Measurements from ENCODE around the gene BTN2A1. TPM values are rescaled to one million over a fixed set of nuclear protein-coding genes. Genes with fewer than 3 reads are reported as not detected.
A peak's percentile ranks its signal among the peaks of the same experiment; 100 is the strongest.

The BTN2A1 gene
- total RNA-seq, 1 experiment from 2014 or later = 11.2 TPM

DNA sequence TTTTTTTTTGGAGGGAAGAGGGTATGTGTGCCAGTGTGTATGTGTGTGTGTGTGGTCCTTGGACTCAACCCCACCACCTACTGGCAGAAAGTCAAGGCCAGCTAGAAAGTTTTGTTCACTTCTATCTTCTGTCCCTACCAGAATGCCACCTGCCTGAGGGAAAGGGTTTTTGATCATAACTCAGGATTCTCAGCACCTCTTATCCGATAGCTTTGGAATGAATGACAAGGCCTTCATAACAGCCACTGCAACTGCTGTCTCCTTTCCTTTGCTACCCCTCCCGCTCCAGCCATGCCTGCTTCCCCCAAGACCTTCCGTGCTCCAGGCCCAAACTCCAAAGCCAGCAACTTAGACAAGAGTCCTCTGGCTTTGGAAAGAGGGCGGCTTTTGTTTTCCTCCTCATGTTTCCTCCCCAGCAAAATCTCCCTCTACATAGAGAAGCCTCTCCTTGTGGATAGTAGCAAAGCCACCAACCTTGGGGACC is 37.0 kb upstream of the BTN2A1 start:
- TF ChIP-seq FOSL1 (IDR thresholded peaks at IDR 0.05; ENCODE audit: low read depth) = no peak
- TF ChIP-seq, protein P1, sequence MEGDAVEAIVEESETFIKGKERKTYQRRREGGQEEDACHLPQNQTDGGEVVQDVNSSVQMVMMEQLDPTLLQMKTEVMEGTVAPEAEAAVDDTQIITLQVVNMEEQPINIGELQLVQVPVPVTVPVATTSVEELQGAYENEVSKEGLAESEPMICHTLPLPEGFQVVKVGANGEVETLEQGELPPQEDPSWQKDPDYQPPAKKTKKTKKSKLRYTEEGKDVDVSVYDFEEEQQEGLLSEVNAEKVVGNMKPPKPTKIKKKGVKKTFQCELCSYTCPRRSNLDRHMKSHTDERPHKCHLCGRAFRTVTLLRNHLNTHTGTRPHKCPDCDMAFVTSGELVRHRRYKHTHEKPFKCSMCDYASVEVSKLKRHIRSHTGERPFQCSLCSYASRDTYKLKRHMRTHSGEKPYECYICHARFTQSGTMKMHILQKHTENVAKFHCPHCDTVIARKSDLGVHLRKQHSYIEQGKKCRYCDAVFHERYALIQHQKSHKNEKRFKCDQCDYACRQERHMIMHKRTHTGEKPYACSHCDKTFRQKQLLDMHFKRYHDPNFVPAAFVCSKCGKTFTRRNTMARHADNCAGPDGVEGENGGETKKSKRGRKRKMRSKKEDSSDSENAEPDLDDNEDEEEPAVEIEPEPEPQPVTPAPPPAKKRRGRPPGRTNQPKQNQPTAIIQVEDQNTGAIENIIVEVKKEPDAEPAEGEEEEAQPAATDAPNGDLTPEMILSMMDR (IDR thresholded peaks at IDR 0.05 in 2 of 3, conservative IDR thresholded peaks at IDR 0.05 in 1 of 3; ENCODE audit: borderline replicate concordance in 1 of 3, insufficient read depth in 1 of 3, low read depth in 2 of 3, low read length in 2 of 3) = peak; percentile 8 to 72 (median 56); a peak in 4 of 6 replicates
- peak; percentile 45; the same call in 1 of the 2 replicates for TF ChIP-seq RAD21 (IDR thresholded peaks at IDR 0.05; ENCODE audit: low read depth)
- CTCF ChIA-PET = interaction anchor here (1.0 to 1.4 kb wide), 2 partner anchors 36 to 79 kb away, joined by 3 to 7 read pairs; no protein-coding TSS in a partner anchor
- H3K36me3 ChIP-seq (ENCODE audit: control insufficient read depth in 1 of 2, insufficient read depth in 2 of 2, low read length in 2 of 2) = 0 out of 4 replicates have a peak, but pooled peaks cover 0 to 4% of the 10 kb centered on the region in 2 experiments
- DNase-seq (ENCODE audit: low read depth, low spot score) (peak; percentile 35), ATAC-seq (peak; percentile 66)
- H3K9me2 ChIP-seq (ENCODE audit: insufficient read depth) = no peaks in the 10 kb centered on the region
- H2AFZ ChIP-seq (ENCODE audit: low read depth, low read length, poor library complexity, severe bottlenecking) = peak overlapping the region; percentile 98
- H3K27ac ChIP-seq (ENCODE audit: low read depth, low read length) = peak overlapping the region; percentile 69
- H3K79me2 ChIP-seq (ENCODE audit: insufficient read depth, low read length) = no peaks in the 10 kb centered on the region
- POLR2A ChIA-PET = no interaction called here
- H3K27me3 ChIP-seq (ENCODE audit: insufficient read depth, low read length) = no peaks in the 10 kb centered on the region
- peak overlapping the region; percentile 84 for H3K9ac ChIP-seq (ENCODE audit: low read length)
- no TSS peak for BruUV-seq (replicated peaks)
- RAD21 ChIA-PET (ENCODE audit: low non-redundant PET in 1 of 2, low total read pairs in 2 of 2, uncharacterized antibody in 2 of 2, unreplicated experiment in 2 of 2) = interaction anchor here in 1 of 2 experiments (0.7 kb wide), 1 partner anchor 79 kb away, joined by 3 read pairs; no protein-coding TSS in a partner anchor
- H3K4me3 ChIP-seq (replicated peaks in 1 of 2; ENCODE audit: low read depth in 1 of 2, low read length in 2 of 2) = peak overlapping the region; percentile 26 to 93
- peaks cover 4 to 11% of the 10 kb centered on the region in 2 experiments; a peak in 3 of 4 replicates for H3K4me1 ChIP-seq (ENCODE audit: control insufficient read depth in 1 of 2, insufficient read depth in 2 of 2, low read length in 2 of 2)
- peak overlapping the region; percentile 95 for H3K4me2 ChIP-seq (ENCODE audit: low read length)
- intact Hi-C loops (cut with micrococcal nuclease) = loop anchor here (1.0 kb wide), 1 partner anchor 79 kb away; no protein-coding TSS in a partner anchor
- H3K9me3 ChIP-seq (ENCODE audit: control insufficient read depth in 1 of 2, insufficient read depth in 1 of 2, low read depth in 1 of 2, low read length in 2 of 2) = peaks cover 0 to 7% of the 10 kb centered on the region in 2 experiments; a peak in 1 of 4 replicates
- H4K20me1 ChIP-seq (ENCODE audit: insufficient read depth) = no peaks in the 10 kb centered on the region
